Choroid plexus epithelial cell (primary cell): ENCODE results near the gene MAPKAP1.

Experiments
- DNase-seq: peaks from one replicate; pipeline ENCODE4 v3.0.0-alpha.2; 2010; ENCODE audit warnings: low read depth
- H3K4me3 ChIP-seq: 2 replicates; pipeline ENCODE4 v1.5.1; 2011; ENCODE audit warnings: low read depth, mild to moderate bottlenecking, control low read depth, low read length, moderate library complexity
- TF ChIP-seq, protein P1 (sequence below): conservative IDR thresholded peaks from 2 replicates; pipeline ENCODE4 v1.5.1; 2011; ENCODE audit warnings: low read depth, mild to moderate bottlenecking, control low read depth, inconsistent platforms, low read length, moderate library complexity

MAPKAP1 gene

DNA sequence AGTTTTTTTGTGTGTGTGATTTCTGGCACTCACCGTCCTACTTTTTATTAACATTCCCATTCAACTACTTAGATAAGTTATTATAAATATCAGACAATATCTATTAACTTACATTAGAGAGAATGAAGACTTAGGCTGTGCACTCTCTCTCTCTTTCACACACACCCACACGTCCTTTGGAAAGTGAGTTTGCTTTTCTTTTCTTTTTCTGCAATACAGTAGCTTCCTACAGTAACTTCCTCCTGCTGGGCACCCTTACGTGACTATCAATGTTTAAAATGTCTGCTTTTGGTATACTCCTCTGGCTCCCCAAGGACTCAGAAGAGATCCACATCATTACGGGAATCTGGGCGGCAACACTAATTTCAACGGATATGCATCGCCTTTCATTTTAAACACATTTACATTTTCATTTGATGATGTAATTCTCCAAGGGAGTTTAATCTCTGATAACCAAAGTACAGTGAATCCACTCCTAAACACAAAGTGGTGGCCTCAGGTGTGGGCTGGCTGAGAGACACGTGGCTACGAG is 179.5 kb downstream of the MAPKAP1 start:
- DNase-seq = no peak
- no peak overlapping the region for H3K4me3 ChIP-seq
- TF ChIP-seq, protein P1, sequence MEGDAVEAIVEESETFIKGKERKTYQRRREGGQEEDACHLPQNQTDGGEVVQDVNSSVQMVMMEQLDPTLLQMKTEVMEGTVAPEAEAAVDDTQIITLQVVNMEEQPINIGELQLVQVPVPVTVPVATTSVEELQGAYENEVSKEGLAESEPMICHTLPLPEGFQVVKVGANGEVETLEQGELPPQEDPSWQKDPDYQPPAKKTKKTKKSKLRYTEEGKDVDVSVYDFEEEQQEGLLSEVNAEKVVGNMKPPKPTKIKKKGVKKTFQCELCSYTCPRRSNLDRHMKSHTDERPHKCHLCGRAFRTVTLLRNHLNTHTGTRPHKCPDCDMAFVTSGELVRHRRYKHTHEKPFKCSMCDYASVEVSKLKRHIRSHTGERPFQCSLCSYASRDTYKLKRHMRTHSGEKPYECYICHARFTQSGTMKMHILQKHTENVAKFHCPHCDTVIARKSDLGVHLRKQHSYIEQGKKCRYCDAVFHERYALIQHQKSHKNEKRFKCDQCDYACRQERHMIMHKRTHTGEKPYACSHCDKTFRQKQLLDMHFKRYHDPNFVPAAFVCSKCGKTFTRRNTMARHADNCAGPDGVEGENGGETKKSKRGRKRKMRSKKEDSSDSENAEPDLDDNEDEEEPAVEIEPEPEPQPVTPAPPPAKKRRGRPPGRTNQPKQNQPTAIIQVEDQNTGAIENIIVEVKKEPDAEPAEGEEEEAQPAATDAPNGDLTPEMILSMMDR = no peak

DNA sequence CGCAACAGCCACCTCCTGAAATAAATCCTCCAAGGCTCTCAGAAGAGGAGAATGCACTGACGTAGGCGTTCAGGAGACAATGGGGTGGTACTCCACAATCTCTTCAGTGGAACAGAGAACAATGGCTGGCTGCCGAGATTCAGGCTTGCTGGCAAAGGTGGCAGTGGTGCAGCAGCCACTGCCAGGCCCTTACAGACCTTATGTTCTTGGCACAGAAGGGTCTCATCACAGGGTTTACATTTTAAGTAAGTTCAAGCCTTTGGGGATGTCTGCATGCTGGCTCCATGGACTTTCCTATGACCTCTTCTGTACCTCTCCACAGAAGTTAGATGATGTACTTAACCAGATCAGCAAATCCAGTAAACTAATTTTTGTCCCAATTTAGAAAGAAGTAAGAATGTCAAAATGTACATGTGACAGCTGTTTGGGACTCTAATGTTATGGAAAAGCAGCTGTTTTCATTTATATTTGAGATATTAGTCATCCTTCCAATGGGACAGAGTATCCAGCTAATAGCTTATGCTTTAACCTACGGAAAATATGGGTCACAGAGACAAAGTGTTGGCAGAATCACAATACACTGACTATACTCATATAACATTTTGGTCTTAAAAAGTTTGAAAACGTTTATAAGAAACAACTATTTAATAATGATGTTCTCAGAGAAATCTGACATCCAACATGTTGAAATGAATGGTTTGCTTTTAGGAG is 180.9 kb downstream of the MAPKAP1 start:
- DNase-seq = peak; percentile 50
- H3K4me3 ChIP-seq = no peak overlapping the region
- TF ChIP-seq, protein P1 = no peak

DNA sequence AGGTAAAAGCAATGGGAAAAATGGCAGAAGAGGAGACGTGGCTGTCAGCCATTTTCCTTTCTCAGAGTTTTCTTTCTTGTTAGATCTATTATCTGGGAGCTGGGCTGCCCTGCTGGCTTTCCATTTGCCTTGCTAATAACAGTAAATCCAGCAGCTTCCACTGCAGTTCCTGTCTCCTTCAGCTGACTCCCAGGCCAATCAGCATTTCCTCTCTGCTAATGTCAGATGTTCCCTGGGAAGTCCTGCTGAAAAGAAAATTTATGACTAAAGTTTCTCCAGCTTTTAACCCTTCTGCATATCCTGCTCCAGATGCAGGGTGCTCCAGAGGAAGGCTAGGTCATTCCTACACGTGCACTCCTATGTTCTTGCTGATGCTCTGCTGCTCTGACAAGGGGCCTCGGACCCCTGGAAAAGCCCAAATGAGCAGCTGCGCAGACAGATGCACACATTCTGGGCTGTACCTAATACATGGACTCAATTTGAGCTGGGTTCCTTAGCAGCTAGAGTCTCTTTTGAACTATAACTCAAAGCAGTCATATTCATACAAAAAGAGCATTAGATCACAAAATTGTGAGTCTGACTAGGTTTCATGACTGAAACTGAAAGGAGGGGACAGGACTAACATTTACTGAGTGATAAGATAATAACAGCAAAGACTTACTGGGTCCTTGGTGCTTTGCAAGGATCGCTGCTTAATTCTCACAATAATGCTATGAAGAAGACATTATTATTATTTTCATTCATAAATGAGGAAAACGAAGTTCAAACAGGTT is 182.2 kb downstream of the MAPKAP1 start:
- peak; percentile 59 for DNase-seq
- no peak overlapping the region for H3K4me3 ChIP-seq
- TF ChIP-seq, protein P1 = no peak

DNA sequence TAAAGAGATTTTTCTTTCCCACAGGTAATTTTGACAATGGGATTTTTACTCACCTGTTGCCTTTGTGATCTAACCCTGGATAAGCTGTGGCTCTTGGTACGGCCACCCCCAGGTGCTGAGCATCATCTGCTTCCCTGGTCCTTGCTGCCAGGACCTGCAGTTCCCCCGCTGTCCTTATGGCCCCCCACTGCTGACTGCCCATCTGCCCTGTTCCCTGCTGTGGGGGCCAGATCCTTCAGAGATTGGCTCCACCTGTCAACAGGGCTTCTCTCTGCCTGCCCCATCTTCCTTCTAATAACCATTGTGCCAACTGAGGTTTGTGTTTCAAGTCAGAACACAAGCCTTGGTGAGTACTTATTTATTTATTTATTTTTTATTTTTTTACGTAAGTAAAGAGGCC is 183.3 kb downstream of the MAPKAP1 start:
- DNase-seq = no peak
- TF ChIP-seq, protein P1 = no peak
- no peak overlapping the region for H3K4me3 ChIP-seq

DNA sequence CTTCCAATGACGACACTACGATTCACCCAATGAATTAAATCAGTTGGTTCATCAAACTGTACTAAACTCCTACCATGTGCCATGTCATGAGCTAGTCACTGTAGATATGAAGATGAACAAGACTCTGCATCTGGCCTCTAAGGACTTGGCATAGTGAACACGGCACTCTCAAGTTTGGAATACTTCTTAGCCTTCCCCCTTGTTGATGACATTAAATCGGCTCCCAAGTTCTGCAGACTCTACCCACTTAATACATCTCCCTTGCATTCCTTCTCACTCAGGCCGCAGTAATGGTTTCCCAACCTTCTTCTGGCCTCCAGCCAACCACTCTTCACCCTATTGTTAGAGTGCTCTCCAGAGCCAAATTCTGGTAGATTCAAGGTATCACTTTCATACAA is 184.7 kb downstream of the MAPKAP1 start:
- peak; percentile 87 for DNase-seq
- no peak overlapping the region for H3K4me3 ChIP-seq
- TF ChIP-seq, protein P1 = no peak

DNA sequence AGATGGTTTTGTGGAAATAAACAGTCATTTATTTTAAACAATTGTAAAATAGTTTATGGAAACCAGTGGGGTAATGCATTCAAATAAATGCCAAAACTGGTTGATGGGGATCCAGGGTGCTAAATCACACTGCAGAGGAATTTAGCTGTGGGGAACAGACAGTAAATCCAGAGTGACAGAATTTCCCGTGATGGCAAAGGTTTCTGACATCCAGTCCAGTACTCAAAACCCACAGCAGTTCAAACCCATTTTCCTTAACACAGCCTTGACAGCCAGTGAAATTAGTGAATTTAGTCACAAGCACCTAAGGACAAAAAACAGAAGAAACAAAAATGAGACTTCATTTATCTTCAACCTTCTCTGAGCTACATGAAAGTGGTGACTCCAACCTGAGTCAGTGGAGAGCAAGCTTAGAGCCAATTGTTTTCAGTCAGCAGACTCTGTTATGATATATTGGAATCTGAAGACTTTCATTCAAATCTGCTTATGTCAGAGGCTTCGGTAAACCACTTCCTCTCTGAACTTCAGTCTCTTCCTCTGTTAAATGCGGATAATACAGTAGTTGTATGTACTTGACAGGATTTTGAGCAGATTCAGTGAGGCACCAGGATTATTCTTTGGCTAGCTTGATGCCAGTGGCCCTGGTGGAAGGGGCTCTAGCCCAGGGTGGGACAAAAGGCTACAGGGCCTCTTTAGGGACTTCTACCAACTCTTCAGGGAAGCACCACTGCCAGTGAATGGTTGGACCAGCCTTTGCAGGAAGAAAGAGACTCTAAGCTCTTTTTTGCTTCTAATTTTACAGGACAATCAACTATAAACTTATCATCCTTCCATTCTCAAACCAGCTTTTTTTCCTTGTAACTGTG is 185.3 kb downstream of the MAPKAP1 start:
- peak; percentile 96 for DNase-seq
- TF ChIP-seq, protein P1 = no peak

More for the DNA sequence above, 185.3 kb downstream of the MAPKAP1 start:
- H3K4me3 ChIP-seq = no peak overlapping the region
